ENCODE measurements around the gene SLC2A11. TPM values are rescaled to one million over a fixed set of nuclear protein-coding genes. Genes with fewer than 3 reads are reported as not detected.

Gene SLC2A11
- total RNA-seq, 1 experiment from 2014 or later, result 17.2 TPM

DNA sequence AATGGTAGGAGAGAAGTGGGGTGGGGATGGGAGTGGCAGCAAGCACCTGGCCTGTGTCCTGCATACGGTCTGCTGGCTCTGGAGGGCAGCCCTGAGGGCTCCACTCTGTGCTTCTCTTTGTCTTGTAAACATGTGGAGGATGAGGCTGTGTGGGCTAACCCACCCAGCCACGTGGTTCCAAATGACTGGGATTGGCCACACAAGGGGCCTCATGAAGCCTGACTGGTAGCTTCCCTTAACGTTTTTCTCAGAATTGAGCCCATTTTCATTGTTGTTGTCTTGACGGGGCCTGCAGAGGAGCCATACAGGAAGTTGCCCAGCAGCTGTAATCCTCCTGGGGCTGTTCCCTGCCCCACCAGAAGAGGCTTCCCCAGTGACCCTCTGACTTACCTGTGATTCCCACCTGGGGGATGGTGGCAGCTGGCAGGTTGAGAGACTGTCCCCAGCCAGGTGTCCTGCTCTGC is 36.9 kb upstream of the SLC2A11 start:
- ChIA-PET POLR2A (no interaction called here), CTCF (no interaction called here)
- TF ChIP-seq SP1 (IDR thresholded peaks at IDR 0.05; ENCODE audit: low read depth), result no peak
- TF ChIP-seq SIN3A (IDR thresholded peaks at IDR 0.05; ENCODE audit: low read depth), result no peak
- no peak for TF ChIP-seq EGR1 (IDR thresholded peaks at IDR 0.05; ENCODE audit: low read depth)
- no peak for TF ChIP-seq ZNF274 (IDR thresholded peaks at IDR 0.05; ENCODE audit: low read depth, low read length)
- TF ChIP-seq EZH2 (IDR thresholded peaks at IDR 0.05), result no peak
- TF ChIP-seq YY1 (IDR thresholded peaks at IDR 0.05; ENCODE audit: extremely low read depth, insufficient replicate concordance, low read depth, low read length), result no peak
- TF ChIP-seq, protein P1, sequence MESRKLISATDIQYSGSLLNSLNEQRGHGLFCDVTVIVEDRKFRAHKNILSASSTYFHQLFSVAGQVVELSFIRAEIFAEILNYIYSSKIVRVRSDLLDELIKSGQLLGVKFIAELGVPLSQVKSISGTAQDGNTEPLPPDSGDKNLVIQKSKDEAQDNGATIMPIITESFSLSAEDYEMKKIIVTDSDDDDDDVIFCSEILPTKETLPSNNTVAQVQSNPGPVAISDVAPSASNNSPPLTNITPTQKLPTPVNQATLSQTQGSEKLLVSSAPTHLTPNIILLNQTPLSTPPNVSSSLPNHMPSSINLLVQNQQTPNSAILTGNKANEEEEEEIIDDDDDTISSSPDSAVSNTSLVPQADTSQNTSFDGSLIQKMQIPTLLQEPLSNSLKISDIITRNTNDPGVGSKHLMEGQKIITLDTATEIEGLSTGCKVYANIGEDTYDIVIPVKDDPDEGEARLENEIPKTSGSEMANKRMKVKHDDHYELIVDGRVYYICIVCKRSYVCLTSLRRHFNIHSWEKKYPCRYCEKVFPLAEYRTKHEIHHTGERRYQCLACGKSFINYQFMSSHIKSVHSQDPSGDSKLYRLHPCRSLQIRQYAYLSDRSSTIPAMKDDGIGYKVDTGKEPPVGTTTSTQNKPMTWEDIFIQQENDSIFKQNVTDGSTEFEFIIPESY (IDR thresholded peaks at IDR 0.05; ENCODE audit: extremely low read depth, insufficient replicate concordance, low read length), result no peak
- TF ChIP-seq JUND (IDR thresholded peaks at IDR 0.05), result no peak
- no peak for TF ChIP-seq MAX (IDR thresholded peaks at IDR 0.05)
- TF ChIP-seq, protein P2, sequence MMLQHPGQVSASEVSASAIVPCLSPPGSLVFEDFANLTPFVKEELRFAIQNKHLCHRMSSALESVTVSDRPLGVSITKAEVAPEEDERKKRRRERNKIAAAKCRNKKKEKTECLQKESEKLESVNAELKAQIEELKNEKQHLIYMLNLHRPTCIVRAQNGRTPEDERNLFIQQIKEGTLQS (IDR thresholded peaks at IDR 0.05), result no peak

More for the DNA sequence above, 36.9 kb upstream of the SLC2A11 start:
- H3K4me2 ChIP-seq (ENCODE audit: low read length), result no peak overlapping the region
- no peak overlapping the region for H3K4me3 ChIP-seq (replicated peaks in 1 of 2; ENCODE audit: low read depth in 1 of 2, low read length in 2 of 2)
- no peaks in the 10 kb centered on the region for H3K9me3 ChIP-seq (ENCODE audit: control insufficient read depth in 1 of 2, insufficient read depth in 1 of 2, low read depth in 1 of 2, low read length in 2 of 2)
- BruUV-seq (replicated peaks), result no TSS peak
- intact Hi-C loops (cut with micrococcal nuclease), result no loop called here
- H3K36me3 ChIP-seq (ENCODE audit: control insufficient read depth in 1 of 2, insufficient read depth in 2 of 2, low read length in 2 of 2), result peaks cover 18 to 29% of the 10 kb centered on the region in 2 experiments; a peak in 3 of 4 replicates
- no peaks in the 10 kb centered on the region for H4K20me1 ChIP-seq (ENCODE audit: insufficient read depth)
- H3K9me2 ChIP-seq (ENCODE audit: insufficient read depth), result no peaks in the 10 kb centered on the region
- H3K27me3 ChIP-seq (ENCODE audit: insufficient read depth, low read length), result no peaks in the 10 kb centered on the region
- no peak overlapping the region for H3K9ac ChIP-seq (ENCODE audit: low read length)
- H3K27ac ChIP-seq (ENCODE audit: low read depth, low read length), result no peak overlapping the region
- H3K4me1 ChIP-seq (ENCODE audit: control insufficient read depth in 1 of 2, insufficient read depth in 2 of 2, low read length in 2 of 2), result no peaks in the 10 kb centered on the region
- H3K79me2 ChIP-seq (ENCODE audit: insufficient read depth, low read length), result no peaks in the 10 kb centered on the region
- DNase-seq (ENCODE audit: low read depth, low spot score) (no peak), ATAC-seq (no peak)
- RAD21 ChIA-PET (ENCODE audit: low non-redundant PET in 1 of 2, low total read pairs in 2 of 2, uncharacterized antibody in 2 of 2, unreplicated experiment in 2 of 2), result no interaction called here
- H2AFZ ChIP-seq (ENCODE audit: low read depth, low read length, poor library complexity, severe bottlenecking), result no peak overlapping the region
